GM13977 (cell line): ENCODE results near the gene MAEL.

Experiments used
- DNase-seq: peaks from one replicate; pipeline ENCODE4 v3.0.0; 2012; ENCODE audit warnings: low spot score
- in situ Hi-C: fragments of 300-500 bp; cut with MboI; formaldehyde crosslinking; loops from one replicate; pipeline ENCODE4 v1.12.0; 2022; ENCODE audit warnings: low sequenced_read_pairs, low pct_unique_long_range_greater_than_20kb, mixed read lengths, inconsistent platforms; ENCODE audit not compliant: unreplicated experiment
- TF ChIP-seq, protein P1 (sequence below): IDR thresholded peaks from 2 replicates; pipeline ENCODE4 v1.5.1; 2012; ENCODE audit warnings: mild to moderate bottlenecking, control low read depth; ENCODE audit not compliant: insufficient read depth; ENCODE audit errors: extremely low read depth, missing control alignments

The MAEL gene

DNA sequence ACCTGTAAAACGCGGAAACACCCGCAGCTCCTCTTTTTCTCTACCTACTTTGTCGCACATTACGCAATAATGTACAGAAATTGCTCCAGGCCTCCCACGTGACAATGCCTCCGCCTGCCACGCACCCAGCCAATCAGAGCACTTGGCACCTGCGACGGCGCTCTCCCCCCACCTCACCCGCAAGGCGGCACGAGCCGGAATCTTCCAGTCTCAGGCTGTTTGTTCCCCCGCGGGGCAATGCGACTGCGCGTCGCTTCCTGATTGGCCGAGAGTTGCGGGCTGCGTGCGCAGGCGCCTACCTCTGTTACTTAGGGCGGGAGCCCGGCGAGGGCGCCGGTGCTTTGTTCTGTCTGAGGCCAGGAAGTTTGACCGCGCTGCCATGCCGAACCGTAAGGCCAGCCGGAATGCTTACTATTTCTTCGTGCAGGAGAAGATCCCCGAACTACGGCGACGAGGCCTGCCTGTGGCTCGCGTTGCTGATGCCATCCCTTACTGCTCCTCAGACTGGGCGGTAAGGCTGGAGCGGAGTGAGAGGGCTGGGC is at the start of gene MAEL:
Gene MAEL (plus strand): TSS at position 307 of the 542 bp plus-strand sequence. CDS start 73 bp downstream, at position 380.
- TF ChIP-seq, protein P1, sequence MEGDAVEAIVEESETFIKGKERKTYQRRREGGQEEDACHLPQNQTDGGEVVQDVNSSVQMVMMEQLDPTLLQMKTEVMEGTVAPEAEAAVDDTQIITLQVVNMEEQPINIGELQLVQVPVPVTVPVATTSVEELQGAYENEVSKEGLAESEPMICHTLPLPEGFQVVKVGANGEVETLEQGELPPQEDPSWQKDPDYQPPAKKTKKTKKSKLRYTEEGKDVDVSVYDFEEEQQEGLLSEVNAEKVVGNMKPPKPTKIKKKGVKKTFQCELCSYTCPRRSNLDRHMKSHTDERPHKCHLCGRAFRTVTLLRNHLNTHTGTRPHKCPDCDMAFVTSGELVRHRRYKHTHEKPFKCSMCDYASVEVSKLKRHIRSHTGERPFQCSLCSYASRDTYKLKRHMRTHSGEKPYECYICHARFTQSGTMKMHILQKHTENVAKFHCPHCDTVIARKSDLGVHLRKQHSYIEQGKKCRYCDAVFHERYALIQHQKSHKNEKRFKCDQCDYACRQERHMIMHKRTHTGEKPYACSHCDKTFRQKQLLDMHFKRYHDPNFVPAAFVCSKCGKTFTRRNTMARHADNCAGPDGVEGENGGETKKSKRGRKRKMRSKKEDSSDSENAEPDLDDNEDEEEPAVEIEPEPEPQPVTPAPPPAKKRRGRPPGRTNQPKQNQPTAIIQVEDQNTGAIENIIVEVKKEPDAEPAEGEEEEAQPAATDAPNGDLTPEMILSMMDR: no peak
- in situ Hi-C loops: no loop called here
- no peak for DNase-seq

GRCh38 chr1:166939741-166940375 is 49.2 kb upstream of the MAEL start:
- TF ChIP-seq, protein P1: no peak
- DNase-seq: no peak
- in situ Hi-C loops: no loop called here

GRCh38 chr1:166944186-166944967 is 44.7 kb upstream of the MAEL start:
- in situ Hi-C loops: no loop called here
- TF ChIP-seq, protein P1: no peak
- DNase-seq: peak; percentile 16

GRCh38 chr1:166947398-166948043 is 41.6 kb upstream of the MAEL start:
- DNase-seq: no peak

DNA sequence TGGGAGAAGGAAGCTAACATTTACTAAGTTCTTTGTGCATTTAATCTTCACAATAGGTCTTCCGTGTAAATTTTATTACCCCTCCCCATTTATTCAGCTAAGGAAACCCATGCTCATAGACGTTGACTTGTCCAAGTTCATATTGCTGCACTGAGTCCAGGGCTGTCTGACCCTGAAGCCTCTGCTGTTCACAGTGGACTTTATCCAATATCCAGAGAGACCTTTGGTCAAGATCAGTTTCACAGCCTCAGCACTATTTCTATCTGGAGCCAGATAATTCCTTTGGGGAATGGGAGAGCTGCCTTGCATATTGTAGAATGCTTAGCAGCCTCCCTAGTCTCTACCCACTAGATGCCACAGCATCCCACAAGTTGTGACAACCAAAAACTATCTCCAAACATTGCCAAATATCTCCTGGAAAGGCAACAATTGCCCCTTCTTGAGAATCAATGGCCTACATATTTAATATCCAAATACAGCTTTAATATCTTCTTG is 40.2 kb upstream of the MAEL start:
- TF ChIP-seq, protein P1: no peak
- in situ Hi-C loops: no loop called here
- DNase-seq: no peak

More at GRCh38 chr1:166947398-166948043, 41.6 kb upstream of the MAEL start:
- in situ Hi-C loops: no loop called here
- TF ChIP-seq, protein P1: no peak

GRCh38 chr1:166950156-166950555 is 38.9 kb upstream of the MAEL start:
- TF ChIP-seq, protein P1: no peak
- in situ Hi-C loops: no loop called here
- no peak for DNase-seq
